GM23248 (cell line): ENCODE results near the gene COP1. TPM values are rescaled to one million over a fixed set of nuclear protein-coding genes. Genes with fewer than 3 reads are reported as not detected.
"Not testable (repeated sequence)": the region's sequence is repeated elsewhere in the genome, so short reads cannot be mapped to it uniquely, and the experiment has no call there.

Experiments
- DNase-seq: peaks from one replicate; pipeline ENCODE4 v3.0.0-alpha.2; 2015
- H2AFZ ChIP-seq: fragments of 200-600 bp; sonication (generic); 2 replicates; pipeline ENCODE4 v1.6.1; 2016; ENCODE audit warnings: antibody characterized with exemption
- H3F3A ChIP-seq: fragments of 200-600 bp; sonication (generic); 2 replicates; pipeline ENCODE4 v1.6.1; 2016; ENCODE audit warnings: mild to moderate bottlenecking, antibody characterized with exemption, mixed run types; ENCODE audit not compliant: insufficient read depth
- H3K27ac ChIP-seq: fragments of 200-600 bp; sonication (generic); 2 replicates; pipeline ENCODE4 v1.5.1; 2016; ENCODE audit warnings: mild to moderate bottlenecking
- H3K27me3 ChIP-seq: fragments of 200-600 bp; sonication (generic); replicated peaks from 2 replicates; pipeline ENCODE4 v1.6.1; 2016; ENCODE audit warnings: mild to moderate bottlenecking; ENCODE audit not compliant: insufficient read depth
- H3K36me3 ChIP-seq: fragments of 200-600 bp; sonication (generic); 2 replicates; pipeline ENCODE4 v1.6.1; 2016; ENCODE audit warnings: low read depth, mild to moderate bottlenecking
- H3K4me1 ChIP-seq: fragments of 200-600 bp; sonication (generic); 2 replicates; pipeline ENCODE4 v1.6.1; 2016; ENCODE audit warnings: mild to moderate bottlenecking; ENCODE audit not compliant: insufficient read depth
- H3K4me2 ChIP-seq: fragments of 200-600 bp; sonication (generic); one replicate; pipeline ENCODE4 v1.6.1; 2016; ENCODE audit warnings: mild to moderate bottlenecking; ENCODE audit not compliant: unreplicated experiment
- H3K4me3 ChIP-seq: fragments of 200-600 bp; sonication (generic); 2 replicates; pipeline ENCODE4 v1.5.1; 2016; ENCODE audit warnings: mild to moderate bottlenecking
- H3K79me2 ChIP-seq: fragments of 200-600 bp; sonication (generic); 2 replicates; pipeline ENCODE4 v1.6.1; 2016; ENCODE audit warnings: mild to moderate bottlenecking; ENCODE audit not compliant: insufficient read depth
- H3K9ac ChIP-seq: fragments of 200-600 bp; sonication (generic); 2 replicates; pipeline ENCODE4 v1.6.1; 2016; ENCODE audit warnings: mild to moderate bottlenecking
- H3K9me2 ChIP-seq: fragments of 200-600 bp; sonication (generic); 2 replicates; pipeline ENCODE4 v1.6.1; 2016; ENCODE audit warnings: mixed run types, mild to moderate bottlenecking, moderate library complexity; ENCODE audit not compliant: insufficient read depth
- H3K9me3 ChIP-seq: fragments of 200-600 bp; sonication (generic); one replicate; pipeline ENCODE4 v1.6.1; 2017; ENCODE audit warnings: low read depth
- H4K20me1 ChIP-seq: fragments of 200-600 bp; sonication (generic); 2 replicates; pipeline ENCODE4 v1.6.0; 2016; ENCODE audit not compliant: insufficient read depth
- EZH2 ChIP-seq: fragments of 200-600 bp; sonication (generic); IDR thresholded peaks from 2 replicates; pipeline ENCODE4 v1.6.1; 2018; ENCODE audit warnings: antibody characterized with exemption, mild to moderate bottlenecking; ENCODE audit not compliant: insufficient read depth, poor library complexity, severe bottlenecking
- EZH2phosphoT487 ChIP-seq: fragments of 200-600 bp; sonication (generic); IDR thresholded peaks from 2 replicates; pipeline ENCODE4 v1.6.1; 2018; ENCODE audit warnings: antibody characterized with exemption, moderate library complexity, mild to moderate bottlenecking, low read depth; ENCODE audit not compliant: insufficient read depth
- WGBS, 2 experiments: methylation state at CpG; one replicate each; pipeline ENCODE4 v1.1.6; 2015 to 2017; ENCODE audit warnings: low lambda C conversion rate in 2 of 2, low coverage in 1 of 2; ENCODE audit errors: missing lambda C conversion rate in 2 of 2; 5-methylcytosine and 5-hydroxymethylcytosine counted together
- in situ Hi-C: fragments of 300-500 bp; cut with MboI; formaldehyde crosslinking; loops from 2 replicates; pipeline ENCODE4 v1.15.0; 2020
- polyA plus RNA-seq: library from polyadenylated mRNA; unstranded; fragments of >200 nt; fragmentation: Nextera tagmentation; extraction: Ambion mirVana; gene quantifications from 2 replicates; pipeline ENCODE4 v1.2.1, GENCODE V29; 2016
- total RNA-seq: library from RNA; depleted of rRNA; stranded (reverse); fragments of >200 nt; shearing (Covaris generic); gene quantifications from 2 replicates; pipeline ENCODE4 v1.2.3, GENCODE V29; 2014

COP1 gene
- total and polyA plus RNA-seq, 2 experiments from 2014 or later = 42.4 to 55.1 TPM

DNA sequence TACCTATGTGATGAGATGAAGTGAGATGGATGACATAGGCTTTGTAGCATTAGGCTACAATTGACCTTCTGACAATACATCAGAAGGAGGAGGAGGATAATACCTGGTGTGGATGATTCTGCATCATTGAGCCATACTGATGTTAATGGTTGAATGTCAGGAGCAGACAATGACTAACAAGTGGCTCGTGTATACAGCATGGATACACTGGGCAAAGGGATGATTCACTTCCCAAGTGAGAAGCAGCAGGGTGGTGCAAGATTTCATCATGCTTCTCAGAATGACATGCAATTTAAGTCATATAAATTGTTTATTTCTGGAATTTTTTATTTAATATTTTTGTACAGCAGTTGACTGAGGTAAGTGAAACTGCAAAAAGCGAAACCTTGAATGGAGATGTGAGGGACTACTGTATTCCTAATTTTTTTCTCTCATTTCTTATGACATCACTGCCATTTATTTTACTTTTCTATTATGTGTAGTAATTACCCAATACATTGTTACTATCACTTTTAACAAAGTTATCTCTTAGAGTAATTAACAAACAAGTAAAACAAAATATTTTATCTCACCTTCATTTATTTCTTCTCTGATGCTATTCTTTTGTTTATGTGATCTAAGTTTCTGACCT, 34.4 kb upstream of the COP1 start:
- peak; percentile 96 for DNase-seq
- WGBS, 2 experiments = 30 to 31% methylated on average over 2 of the region's 2 CpGs
- in situ Hi-C loops = no loop called here
- H3K27me3 ChIP-seq = no peaks in the 10 kb centered on the region
- H4K20me1 ChIP-seq = no peaks in the 10 kb centered on the region
- H2AFZ ChIP-seq = peak overlapping the region; percentile 61
- TF ChIP-seq EZH2phosphoT487 = no peak
- TF ChIP-seq EZH2 = no peak
- H3K4me3 ChIP-seq = peak overlapping the region; percentile 60
- no peaks in the 10 kb centered on the region for H3K9me3 ChIP-seq
- peak overlapping the region; percentile 50 for H3K4me2 ChIP-seq
- peaks cover 40% of the 10 kb centered on the region for H3F3A ChIP-seq
- H3K9me2 ChIP-seq = no peaks in the 10 kb centered on the region; the same call in 1 of the 2 replicates
- H3K9ac ChIP-seq = peak overlapping the region; percentile 66
- no peaks in the 10 kb centered on the region for H3K36me3 ChIP-seq
- no peaks in the 10 kb centered on the region for H3K79me2 ChIP-seq
- peak overlapping the region; percentile 78 for H3K27ac ChIP-seq
- peaks cover 43% of the 10 kb centered on the region for H3K4me1 ChIP-seq

DNA sequence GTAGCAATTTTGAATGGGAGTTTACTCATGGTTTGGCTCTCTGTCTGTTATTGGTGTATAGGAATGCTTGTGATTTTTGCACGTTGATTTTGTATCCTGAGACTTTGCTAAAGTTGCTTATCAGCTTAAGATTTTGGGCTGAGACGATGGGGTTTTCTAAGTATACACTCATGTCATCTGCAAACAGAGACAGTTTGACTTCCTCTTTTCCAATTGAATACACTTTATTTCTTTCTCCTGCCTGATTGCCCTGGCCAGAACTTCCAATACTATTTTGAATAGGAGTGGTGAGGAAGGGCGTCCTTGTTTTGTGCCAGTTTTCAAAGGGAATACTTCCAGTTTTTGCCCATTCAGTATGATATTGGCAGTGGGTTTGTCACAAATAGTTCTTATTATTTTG, 26.6 kb upstream of the COP1 start:
- H3K79me2 ChIP-seq, H3K4me3 ChIP-seq, H3F3A ChIP-seq, in situ Hi-C loops, H3K9me2 ChIP-seq, H3K36me3 ChIP-seq, H4K20me1 ChIP-seq, H3K27ac ChIP-seq, H3K4me1 ChIP-seq, H3K27me3 ChIP-seq, H2AFZ ChIP-seq, H3K9ac ChIP-seq, DNase-seq, H3K9me3 ChIP-seq, H3K4me2 ChIP-seq: not testable (repeated sequence)
- 63 to 70% methylated on average over 3 of the region's 3 CpGs for WGBS, 2 experiments

DNA sequence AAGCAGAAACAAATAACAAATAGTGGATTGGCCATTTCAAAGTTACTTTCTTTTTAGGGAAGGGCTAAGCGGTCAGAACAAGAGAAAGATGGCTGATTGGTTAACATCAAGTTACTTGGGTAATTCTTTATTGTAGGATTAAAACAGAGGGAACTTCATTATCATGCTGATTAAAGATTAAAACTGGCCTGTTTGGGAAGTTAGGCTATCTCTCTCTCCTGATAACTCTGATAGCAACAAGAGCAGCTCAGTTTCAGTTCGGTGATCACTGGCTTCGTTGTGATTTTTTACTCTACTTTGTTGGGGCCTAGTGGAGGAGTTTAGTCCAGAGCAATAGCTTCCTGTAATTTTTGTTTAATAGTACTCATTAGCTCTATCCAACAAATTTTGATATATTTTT, 20.5 kb upstream of the COP1 start:
- no peak overlapping the region for H3K4me3 ChIP-seq
- 63 to 66% methylated on average over 3 of the region's 3 CpGs for WGBS, 2 experiments
- in situ Hi-C loops = no loop called here

DNA sequence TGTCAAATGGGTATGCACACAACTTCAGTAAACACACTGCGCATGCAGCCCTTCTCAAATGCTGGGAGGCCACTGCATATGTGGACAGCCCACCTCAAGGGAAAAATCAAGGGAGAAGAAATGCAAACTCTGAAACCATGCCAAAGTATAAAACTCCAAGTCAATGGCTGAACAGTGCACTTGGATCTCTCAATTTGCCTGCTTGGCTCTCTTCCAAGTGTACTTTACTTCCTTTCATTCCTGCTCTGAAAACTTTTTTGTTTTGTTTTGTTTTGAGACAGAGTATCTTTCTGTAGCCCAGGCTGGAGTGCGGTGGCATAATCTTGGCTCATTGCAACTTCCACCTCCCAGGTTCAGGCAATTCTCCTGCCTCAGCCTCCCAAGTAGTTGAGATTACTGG, 18.8 kb upstream of the COP1 start:
- Histone ChIP-seq H3K27me3 (no peaks in the 10 kb centered on the region), H3K9ac (no peak overlapping the region)
- in situ Hi-C loops = no loop called here

More for the DNA sequence above, 20.5 kb upstream of the COP1 start:
- Histone ChIP-seq H3K4me1 (no peaks in the 10 kb centered on the region), H3K27ac (no peak overlapping the region), H3F3A (no peaks in the 10 kb centered on the region), H3K36me3 (no peaks in the 10 kb centered on the region), H4K20me1 (no peaks in the 10 kb centered on the region), H3K9me3 (no peaks in the 10 kb centered on the region), H2AFZ (no peak overlapping the region), H3K27me3 (no peaks in the 10 kb centered on the region), H3K9ac (no peak overlapping the region), H3K79me2 (no peaks in the 10 kb centered on the region), H3K9me2 (no peaks in the 10 kb centered on the region), H3K4me2 (no peak overlapping the region)
- TF ChIP-seq EZH2phosphoT487 (no peak), EZH2 (no peak)
- DNase-seq = no peak

DNA sequence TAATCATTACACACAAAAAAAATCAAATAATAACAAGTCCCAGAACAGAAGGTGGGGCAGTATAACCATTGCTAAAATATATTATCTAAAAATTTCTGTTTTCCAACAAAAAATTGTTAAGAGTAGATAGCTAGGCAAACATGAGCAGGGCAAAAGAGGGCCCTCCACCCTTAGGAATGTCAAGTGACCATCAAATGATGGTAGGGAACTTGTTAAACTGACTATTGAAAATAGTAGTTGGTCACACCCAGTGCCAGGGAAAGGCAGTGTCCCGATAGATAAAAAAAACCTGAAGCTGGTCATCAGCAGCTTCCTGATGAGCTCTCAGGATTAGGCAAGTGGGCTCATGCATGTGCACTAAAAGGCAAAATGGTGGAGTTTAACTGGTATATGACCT, 18.4 kb upstream of the COP1 start:
- H3K9me3 ChIP-seq = no peaks in the 10 kb centered on the region
- in situ Hi-C loops = no loop called here
- WGBS, 2 experiments = 89 to 95% methylated on average over 1 of the region's 1 CpG
- H4K20me1 ChIP-seq = no peaks in the 10 kb centered on the region
- no peak overlapping the region for H3K9ac ChIP-seq
- H3K27ac ChIP-seq = no peak overlapping the region
- H3K4me3 ChIP-seq = no peak overlapping the region
- H3K79me2 ChIP-seq = no peaks in the 10 kb centered on the region
- TF ChIP-seq EZH2phosphoT487 = no peak
- H3K4me2 ChIP-seq = no peak overlapping the region
- no peaks in the 10 kb centered on the region for H3K9me2 ChIP-seq
- H3K36me3 ChIP-seq = no peaks in the 10 kb centered on the region
- no peak overlapping the region for H2AFZ ChIP-seq
- H3K27me3 ChIP-seq = no peaks in the 10 kb centered on the region
- no peaks in the 10 kb centered on the region for H3K4me1 ChIP-seq
- DNase-seq = no peak
- no peaks in the 10 kb centered on the region for H3F3A ChIP-seq

More for the DNA sequence above, 18.8 kb upstream of the COP1 start:
- no peaks in the 10 kb centered on the region for H3K9me2 ChIP-seq
- H2AFZ ChIP-seq = no peak overlapping the region
- no peak overlapping the region for H3K27ac ChIP-seq
- DNase-seq = no peak
- H3K4me3 ChIP-seq = no peak overlapping the region
- no peaks in the 10 kb centered on the region for H3K4me1 ChIP-seq
- no peaks in the 10 kb centered on the region for H3K36me3 ChIP-seq
- H3K9me3 ChIP-seq = no peaks in the 10 kb centered on the region
- TF ChIP-seq EZH2 (no peak), EZH2phosphoT487 (no peak)
- H3K79me2 ChIP-seq = no peaks in the 10 kb centered on the region
- no peaks in the 10 kb centered on the region for H3F3A ChIP-seq
- 93 to 97% methylated on average over 2 of the region's 2 CpGs for WGBS, 2 experiments
- no peaks in the 10 kb centered on the region for H4K20me1 ChIP-seq
- no peak overlapping the region for H3K4me2 ChIP-seq
